ENCODE results near the gene GPR151. TPM values are rescaled to one million over a fixed set of nuclear protein-coding genes. Genes with fewer than 3 reads are reported as not detected.

GPR151 gene
- polyA plus RNA-seq, 2 donors: not detected

DNA sequence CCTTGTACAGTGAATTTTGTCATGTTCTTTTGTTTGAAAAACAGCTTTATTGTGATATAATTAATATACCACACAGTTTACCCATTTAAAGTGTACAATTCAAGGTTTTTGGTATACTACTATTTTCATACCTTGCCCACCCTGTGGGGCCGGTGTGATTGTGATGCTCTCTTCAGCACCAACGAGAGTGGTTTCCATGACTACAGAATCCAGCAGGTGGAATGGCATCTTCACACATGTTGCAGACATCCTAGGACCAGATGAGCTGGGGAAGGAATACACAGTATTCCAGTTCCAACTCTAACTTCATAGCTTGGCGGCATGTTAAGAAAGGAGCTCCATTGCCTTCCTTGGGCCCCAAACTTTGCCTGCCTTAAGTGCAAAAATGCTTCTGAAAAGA is 7.7 kb upstream of the GPR151 start:
- H3K9me3 ChIP-seq (ENCODE audit: control insufficient read depth in 2 of 2, insufficient read depth in 1 of 2, low read depth in 1 of 2, low read length in 1 of 2): no peaks in the 10 kb centered on the region
- H3K4me3 ChIP-seq (ENCODE audit: low read depth in 1 of 2, low read length in 2 of 2): no peak overlapping the region
- H3K4me1 ChIP-seq (ENCODE audit: control insufficient read depth in 2 of 2, insufficient read depth in 2 of 2, low read length in 1 of 2): no peaks in the 10 kb centered on the region
- 76 to 82% methylated on average over 3 of the region's 3 CpGs for WGBS, 2 donors
- no peaks in the 10 kb centered on the region for H3K27me3 ChIP-seq (ENCODE audit: control insufficient read depth in 1 of 2, insufficient read depth in 2 of 2, low read length in 2 of 2)
- H3K36me3 ChIP-seq (ENCODE audit: control insufficient read depth in 2 of 2, insufficient read depth in 2 of 2, low read length in 1 of 2): no peaks in the 10 kb centered on the region
- H3K27ac ChIP-seq (ENCODE audit: low read depth in 2 of 2, low read length in 1 of 2): no peak overlapping the region

DNA sequence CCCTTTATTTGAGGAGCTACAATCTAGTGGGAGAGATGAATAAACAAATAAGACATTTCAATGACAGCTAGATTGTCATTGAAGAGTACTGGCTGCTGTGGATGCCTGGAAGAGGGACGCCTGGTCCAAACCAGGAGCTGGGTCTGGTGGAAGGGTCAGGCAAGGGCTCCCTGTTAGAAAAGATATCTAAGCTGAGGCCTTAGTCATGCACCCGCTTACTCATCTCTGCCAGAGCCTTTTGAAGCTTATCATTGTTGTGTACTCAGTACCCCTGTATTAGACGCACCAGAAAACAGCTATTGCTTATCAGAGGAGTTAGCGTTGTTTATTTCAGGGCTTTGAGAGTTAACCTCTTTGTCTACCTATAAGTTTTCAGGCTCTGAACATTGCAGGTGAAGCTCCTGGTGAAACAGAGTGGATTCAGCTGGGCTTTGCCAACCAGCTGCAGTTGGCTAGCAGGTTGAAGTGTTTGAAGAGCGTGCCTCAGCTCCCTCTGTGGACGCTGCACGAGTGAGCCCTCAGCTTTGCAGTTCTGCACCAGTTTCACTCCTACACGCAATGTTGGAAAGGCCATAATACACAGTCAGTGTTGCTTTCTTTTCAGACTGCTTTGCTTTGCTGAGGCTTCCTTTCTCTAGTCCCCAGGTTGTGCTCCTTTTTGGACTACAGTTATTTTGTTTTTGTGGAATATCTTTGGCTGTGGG is 5.6 kb upstream of the GPR151 start:
- Histone ChIP-seq H3K4me3 (ENCODE audit: low read depth in 1 of 2, low read length in 2 of 2) (no peak overlapping the region), H3K27ac (ENCODE audit: low read depth in 2 of 2, low read length in 1 of 2) (no peak overlapping the region), H3K4me1 (ENCODE audit: control insufficient read depth in 2 of 2, insufficient read depth in 2 of 2, low read length in 1 of 2) (no peaks in the 10 kb centered on the region), H3K27me3 (ENCODE audit: control insufficient read depth in 1 of 2, insufficient read depth in 2 of 2, low read length in 2 of 2) (no peaks in the 10 kb centered on the region), H3K36me3 (ENCODE audit: control insufficient read depth in 2 of 2, insufficient read depth in 2 of 2, low read length in 1 of 2) (no peaks in the 10 kb centered on the region), H3K9me3 (ENCODE audit: control insufficient read depth in 2 of 2, insufficient read depth in 1 of 2, low read depth in 1 of 2, low read length in 1 of 2) (no peaks in the 10 kb centered on the region)
- 60 to 70% methylated on average over 8 of the region's 8 CpGs for WGBS, 2 donors

- Histone ChIP-seq H3K36me3 (ENCODE audit: control insufficient read depth in 2 of 2, insufficient read depth in 2 of 2, low read length in 1 of 2) (no peaks in the 10 kb centered on the region), H3K27ac (ENCODE audit: low read depth in 2 of 2, low read length in 1 of 2) (no peak overlapping the region), H3K4me1 (ENCODE audit: control insufficient read depth in 2 of 2, insufficient read depth in 2 of 2, low read length in 1 of 2) (no peaks in the 10 kb centered on the region), H3K9me3 (ENCODE audit: control insufficient read depth in 2 of 2, insufficient read depth in 1 of 2, low read depth in 1 of 2, low read length in 1 of 2) (no peaks in the 10 kb centered on the region), H3K4me3 (ENCODE audit: low read depth in 1 of 2, low read length in 2 of 2) (no peak overlapping the region), H3K27me3 (ENCODE audit: control insufficient read depth in 1 of 2, insufficient read depth in 2 of 2, low read length in 2 of 2) (no peaks in the 10 kb centered on the region)
- 68 to 85% methylated on average over 2 of the region's 2 CpGs for WGBS, 2 donors
These were observed 4.7 kb upstream of the GPR151 start for GRCh38 chr5:146520731-146521130.

- H3K4me3 ChIP-seq (ENCODE audit: low read depth in 1 of 2, low read length in 2 of 2): no peak overlapping the region
- no peaks in the 10 kb centered on the region for H3K36me3 ChIP-seq (ENCODE audit: control insufficient read depth in 2 of 2, insufficient read depth in 2 of 2, low read length in 1 of 2)
- no peaks in the 10 kb centered on the region for H3K9me3 ChIP-seq (ENCODE audit: control insufficient read depth in 2 of 2, insufficient read depth in 1 of 2, low read depth in 1 of 2, low read length in 1 of 2)
- H3K4me1 ChIP-seq (ENCODE audit: control insufficient read depth in 2 of 2, insufficient read depth in 2 of 2, low read length in 1 of 2): no peaks in the 10 kb centered on the region
- WGBS, 2 donors: 62 to 81% methylated on average over 2 of the region's 2 CpGs
- H3K27me3 ChIP-seq (ENCODE audit: control insufficient read depth in 1 of 2, insufficient read depth in 2 of 2, low read length in 2 of 2): no peaks in the 10 kb centered on the region
- no peak overlapping the region for H3K27ac ChIP-seq (ENCODE audit: low read depth in 2 of 2, low read length in 1 of 2)
These were observed 3.6 kb upstream of the GPR151 start for GRCh38 chr5:146519554-146519953.

GRCh38 chr5:146515473-146516150 is 378 bp downstream of the GPR151 start:
- Histone ChIP-seq H3K4me1 (ENCODE audit: control insufficient read depth in 2 of 2, insufficient read depth in 2 of 2, low read length in 1 of 2) (no peaks in the 10 kb centered on the region), H3K36me3 (ENCODE audit: control insufficient read depth in 2 of 2, insufficient read depth in 2 of 2, low read length in 1 of 2) (no peaks in the 10 kb centered on the region), H3K4me3 (ENCODE audit: low read depth in 1 of 2, low read length in 2 of 2) (no peak overlapping the region), H3K27ac (ENCODE audit: low read depth in 2 of 2, low read length in 1 of 2) (no peak overlapping the region), H3K27me3 (ENCODE audit: control insufficient read depth in 1 of 2, insufficient read depth in 2 of 2, low read length in 2 of 2) (no peaks in the 10 kb centered on the region), H3K9me3 (ENCODE audit: control insufficient read depth in 2 of 2, insufficient read depth in 1 of 2, low read depth in 1 of 2, low read length in 1 of 2) (no peaks in the 10 kb centered on the region)
- WGBS, 2 donors: 78 to 79% methylated on average over 10 of the region's 10 CpGs

- Histone ChIP-seq H3K4me3 (ENCODE audit: low read depth in 1 of 2, low read length in 2 of 2) (no peak overlapping the region), H3K4me1 (ENCODE audit: control insufficient read depth in 2 of 2, insufficient read depth in 2 of 2, low read length in 1 of 2) (no peaks in the 10 kb centered on the region), H3K27ac (ENCODE audit: low read depth in 2 of 2, low read length in 1 of 2) (no peak overlapping the region), H3K9me3 (ENCODE audit: control insufficient read depth in 2 of 2, insufficient read depth in 1 of 2, low read depth in 1 of 2, low read length in 1 of 2) (no peaks in the 10 kb centered on the region), H3K27me3 (ENCODE audit: control insufficient read depth in 1 of 2, insufficient read depth in 2 of 2, low read length in 2 of 2) (no peaks in the 10 kb centered on the region), H3K36me3 (ENCODE audit: control insufficient read depth in 2 of 2, insufficient read depth in 2 of 2, low read length in 1 of 2) (no peaks in the 10 kb centered on the region)
- 87 to 88% methylated on average over 1 of the region's 1 CpG for WGBS, 2 donors
These were observed 1.4 kb downstream of the GPR151 start for GRCh38 chr5:146514575-146514974.

- H3K36me3 ChIP-seq (ENCODE audit: control insufficient read depth in 2 of 2, insufficient read depth in 2 of 2, low read length in 1 of 2): no peaks in the 10 kb centered on the region
- WGBS, 2 donors: 83 to 86% methylated on average over 2 of the region's 2 CpGs
- no peaks in the 10 kb centered on the region for H3K9me3 ChIP-seq (ENCODE audit: control insufficient read depth in 2 of 2, insufficient read depth in 1 of 2, low read depth in 1 of 2, low read length in 1 of 2)
- no peaks in the 10 kb centered on the region for H3K4me1 ChIP-seq (ENCODE audit: control insufficient read depth in 2 of 2, insufficient read depth in 2 of 2, low read length in 1 of 2)
- no peak overlapping the region for H3K27ac ChIP-seq (ENCODE audit: low read depth in 2 of 2, low read length in 1 of 2)
- no peaks in the 10 kb centered on the region for H3K27me3 ChIP-seq (ENCODE audit: control insufficient read depth in 1 of 2, insufficient read depth in 2 of 2, low read length in 2 of 2)
- H3K4me3 ChIP-seq (ENCODE audit: low read depth in 1 of 2, low read length in 2 of 2): no peak overlapping the region
These were observed 2.5 kb downstream of the GPR151 start for GRCh38 chr5:146513462-146513861.

- H3K36me3 ChIP-seq (ENCODE audit: control insufficient read depth in 2 of 2, insufficient read depth in 2 of 2, low read length in 1 of 2): peaks cover 0 to 4% of the 10 kb centered on the region in 2 donors
- H3K9me3 ChIP-seq (ENCODE audit: control insufficient read depth in 2 of 2, insufficient read depth in 1 of 2, low read depth in 1 of 2, low read length in 1 of 2): no peaks in the 10 kb centered on the region
- WGBS, 2 donors: 87 to 92% methylated on average over 9 of the region's 9 CpGs
- H3K4me3 ChIP-seq (ENCODE audit: low read depth in 1 of 2, low read length in 2 of 2): no peak overlapping the region
- no peaks in the 10 kb centered on the region for H3K27me3 ChIP-seq (ENCODE audit: control insufficient read depth in 1 of 2, insufficient read depth in 2 of 2, low read length in 2 of 2)
- no peaks in the 10 kb centered on the region for H3K4me1 ChIP-seq (ENCODE audit: control insufficient read depth in 2 of 2, insufficient read depth in 2 of 2, low read length in 1 of 2)
- H3K27ac ChIP-seq (ENCODE audit: low read depth in 2 of 2, low read length in 1 of 2): no peak overlapping the region
These were observed 5.3 kb downstream of the GPR151 start for GRCh38 chr5:146510559-146511125.

DNA sequence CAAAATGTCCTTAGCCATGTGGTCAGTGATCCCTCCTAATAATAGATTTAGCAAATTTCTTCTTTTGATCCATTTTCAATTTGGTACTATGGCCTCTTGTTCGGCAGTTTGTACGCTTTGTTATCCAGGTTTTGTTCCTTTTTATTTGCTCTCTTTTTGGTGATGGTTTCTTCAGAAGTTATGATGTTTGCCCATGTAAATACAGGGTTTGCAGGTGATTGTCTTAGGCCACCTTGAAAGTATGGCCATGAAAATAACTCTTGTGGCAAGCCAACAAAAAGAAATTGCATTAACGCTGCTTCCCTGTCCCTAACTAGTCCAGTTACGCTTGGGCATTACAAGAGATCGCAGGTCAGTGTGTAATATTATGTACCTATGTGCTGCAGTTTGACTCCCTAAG is 8.6 kb downstream of the GPR151 start:
- no peak overlapping the region for H3K4me3 ChIP-seq (ENCODE audit: low read depth in 1 of 2, low read length in 2 of 2)
- H3K27me3 ChIP-seq (ENCODE audit: control insufficient read depth in 1 of 2, insufficient read depth in 2 of 2, low read length in 2 of 2): no peaks in the 10 kb centered on the region
- WGBS, 2 donors: 89 to 96% methylated on average over 5 of the region's 5 CpGs
- no peak overlapping the region for H3K27ac ChIP-seq (ENCODE audit: low read depth in 2 of 2, low read length in 1 of 2)
- H3K9me3 ChIP-seq (ENCODE audit: control insufficient read depth in 2 of 2, insufficient read depth in 1 of 2, low read depth in 1 of 2, low read length in 1 of 2): no peaks in the 10 kb centered on the region
- no peaks in the 10 kb centered on the region for H3K4me1 ChIP-seq (ENCODE audit: control insufficient read depth in 2 of 2, insufficient read depth in 2 of 2, low read length in 1 of 2)
- H3K36me3 ChIP-seq (ENCODE audit: control insufficient read depth in 2 of 2, insufficient read depth in 2 of 2, low read length in 1 of 2): peaks cover 5 to 12% of the 10 kb centered on the region in 2 donors

Measured in esophagus (tissue), 2 donors.